Trophoblast cell (in vitro differentiated cells and primary cell): Measurements from ENCODE around the gene NUP153.

ENCODE experiments used
- DNase-seq, 2 donors: peaks; one replicate each; pipeline ENCODE4 v3.0.0-alpha.2; 2016
- H2AFZ ChIP-seq: 2 replicates; pipeline ENCODE4 v1.6.1; 2013; ENCODE audit warnings: low read length, moderate library complexity, mild to moderate bottlenecking; ENCODE audit not compliant: insufficient read depth, poor library complexity
- H2AK5ac ChIP-seq: 2 replicates; pipeline ENCODE4 v1.6.1; 2013; ENCODE audit warnings: mild to moderate bottlenecking, low read length
- H2BK120ac ChIP-seq: 2 replicates; pipeline ENCODE4 v1.6.1; 2013; ENCODE audit warnings: low read length, mild to moderate bottlenecking, moderate library complexity; ENCODE audit not compliant: insufficient read depth, poor library complexity
- H2BK12ac ChIP-seq: 2 replicates; pipeline ENCODE4 v1.6.1; 2013; ENCODE audit warnings: mild to moderate bottlenecking, low read length, moderate library complexity
- H2BK5ac ChIP-seq: 2 replicates; pipeline ENCODE4 v1.6.1; 2013; ENCODE audit warnings: low read length, low read depth, moderate library complexity, mild to moderate bottlenecking; ENCODE audit not compliant: poor library complexity
- H3K14ac ChIP-seq: 2 replicates; pipeline ENCODE4 v1.6.1; 2013; ENCODE audit warnings: mild to moderate bottlenecking, low read length
- H3K18ac ChIP-seq: 2 replicates; pipeline ENCODE4 v1.6.1; 2013; ENCODE audit warnings: mild to moderate bottlenecking, low read length
- H3K23ac ChIP-seq: 2 replicates; pipeline ENCODE4 v1.6.1; 2013; ENCODE audit warnings: low read length
- H3K27ac ChIP-seq: 2 replicates; pipeline ENCODE4 v1.5.1; 2013; ENCODE audit warnings: low read depth, mild to moderate bottlenecking, inconsistent platforms, low read length, moderate library complexity
- H3K27me3 ChIP-seq: 2 replicates; pipeline ENCODE4 v1.6.1; 2013; ENCODE audit warnings: inconsistent platforms, mild to moderate bottlenecking, low read length, moderate library complexity; ENCODE audit not compliant: insufficient read depth
- H3K36me3 ChIP-seq, 2 experiments: 1 replicate in 1 of 2; 2 replicates in 1 of 2; pipeline ENCODE4 v1.6.1; 2013; ENCODE audit warnings: low read length in 2 of 2, mild to moderate bottlenecking in 2 of 2, moderate library complexity in 1 of 2; ENCODE audit not compliant: insufficient read depth in 2 of 2, control insufficient read depth in 1 of 2
- H3K4ac ChIP-seq: 2 replicates; pipeline ENCODE4 v1.6.1; 2013; ENCODE audit warnings: low read depth, mild to moderate bottlenecking, low read length, moderate library complexity
- H3K4me1 ChIP-seq, 2 experiments: 1 replicate in 1 of 2; 2 replicates in 1 of 2; pipeline ENCODE4 v1.6.1; 2013; ENCODE audit warnings: low read length in 2 of 2, mild to moderate bottlenecking in 2 of 2, moderate library complexity in 1 of 2; ENCODE audit not compliant: insufficient read depth in 2 of 2, control insufficient read depth in 1 of 2
- H3K4me2 ChIP-seq: 2 replicates; pipeline ENCODE4 v1.6.1; 2013; ENCODE audit warnings: inconsistent platforms, mild to moderate bottlenecking, low read length, moderate library complexity
- H3K4me3 ChIP-seq: 2 replicates; pipeline ENCODE4 v1.5.1; 2013; ENCODE audit warnings: mild to moderate bottlenecking, low read depth, low read length, inconsistent platforms
- H3K79me1 ChIP-seq: one replicate; pipeline ENCODE4 v1.6.1; 2013; ENCODE audit warnings: low read length
- H3K79me2 ChIP-seq: 2 replicates; pipeline ENCODE4 v1.6.1; 2013; ENCODE audit warnings: low read length, mild to moderate bottlenecking; ENCODE audit not compliant: control insufficient read depth, insufficient read depth, poor library complexity
- H3K9ac ChIP-seq: 2 replicates; pipeline ENCODE4 v1.6.1; 2013; ENCODE audit warnings: mild to moderate bottlenecking, low read length
- H3K9me3 ChIP-seq: 2 replicates; pipeline ENCODE4 v1.6.1; 2013; ENCODE audit warnings: low read depth, mild to moderate bottlenecking, control low read depth, inconsistent platforms, low read length; ENCODE audit not compliant: insufficient read depth
- H4K12ac ChIP-seq: 2 replicates; pipeline ENCODE4 v1.6.1; 2013; ENCODE audit warnings: low read depth, mild to moderate bottlenecking, low read length, moderate library complexity
- H4K8ac ChIP-seq: 2 replicates; pipeline ENCODE4 v1.6.1; 2013; ENCODE audit warnings: low read depth, mild to moderate bottlenecking, low read length, moderate library complexity
- H4K91ac ChIP-seq: one replicate; pipeline ENCODE4 v1.6.1; 2013; ENCODE audit warnings: low read depth, mild to moderate bottlenecking, low read length, moderate library complexity
- WGBS: extraction: QIAGEN DNeasy Blood & Tissue Kit; methylation state at CpG from one replicate; pipeline ENCODE4 v1.1.7; 2013; ENCODE audit warnings: missing lambda C conversion rate; ENCODE audit not compliant: insufficient read length, insufficient coverage; ENCODE audit errors: extremely low coverage; 5-methylcytosine and 5-hydroxymethylcytosine counted together

NUP153 gene

GRCh38 chr6:17705778-17706579 lies 746 bp downstream of the NUP153 start:
- no CpG with 5 or more reads among the region's 58 CpGs for WGBS
- Histone ChIP-seq H3K4me2 (peak overlapping the region; percentile 77), H2BK12ac (no peak overlapping the region), H2AK5ac (peak overlapping the region; percentile 92), H3K18ac (peak overlapping the region; percentile 75), H4K8ac (peak overlapping the region; percentile 75), H3K9ac (peak overlapping the region; percentile 81), H4K91ac (peak overlapping the region; percentile 83), H3K14ac (peak overlapping the region; percentile 97), H3K4me1 (peaks cover 2 to 9% of the 10 kb centered on the region in 2 experiments), H3K4ac (peak overlapping the region; percentile 93), H4K12ac (peak overlapping the region; percentile 81), H3K27ac (peak overlapping the region; percentile 98), H3K23ac (no peak overlapping the region), H2BK120ac (peak overlapping the region; percentile 54), H3K4me3 (peak overlapping the region; percentile 98), H3K27me3 (no peaks in the 10 kb centered on the region), H3K79me1 (peaks cover 13% of the 10 kb centered on the region), H3K36me3 (no peaks in the 10 kb centered on the region), H2BK5ac (peak overlapping the region; percentile 70), H3K9me3 (no peaks in the 10 kb centered on the region), H2AFZ (peak overlapping the region; percentile 55), H3K79me2 (peaks cover 25% of the 10 kb centered on the region)
- DNase-seq, result peak; percentile 72 to 79

DNA sequence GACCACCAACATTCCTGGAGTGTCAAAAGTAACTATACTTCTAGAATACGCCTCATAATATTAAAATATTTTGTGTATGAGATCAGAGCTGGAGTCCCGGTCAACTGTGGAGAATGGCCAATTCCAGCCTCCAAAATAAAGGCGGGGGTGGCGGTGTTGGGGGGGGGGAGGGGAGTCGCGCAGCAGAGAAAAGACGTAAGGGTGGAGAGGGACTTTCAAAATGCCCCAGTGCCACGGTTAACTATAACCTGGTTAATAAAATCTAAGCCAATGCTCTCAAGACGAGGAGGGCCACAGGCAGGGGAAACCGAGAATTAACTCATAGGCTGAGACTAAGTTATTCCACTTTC lies 1.3 kb downstream of the NUP153 start:
- Histone ChIP-seq H3K27ac (peak overlapping the region; percentile 98), H3K4me3 (peak overlapping the region; percentile 98), H3K18ac (peak overlapping the region; percentile 75), H3K9ac (peak overlapping the region; percentile 81), H2AK5ac (no peak overlapping the region), H3K14ac (peak overlapping the region; percentile 48), H2AFZ (no peak overlapping the region), H3K4me2 (peak overlapping the region; percentile 77), H3K27me3 (no peaks in the 10 kb centered on the region), H3K9me3 (no peaks in the 10 kb centered on the region), H3K36me3 (no peaks in the 10 kb centered on the region), H2BK12ac (no peak overlapping the region), H3K79me1 (peaks cover 13% of the 10 kb centered on the region), H3K23ac (no peak overlapping the region), H4K12ac (peak overlapping the region; percentile 26), H3K4me1 (peaks cover 2 to 11% of the 10 kb centered on the region in 2 experiments), H3K4ac (peak overlapping the region; percentile 93), H4K91ac (peak overlapping the region; percentile 83), H2BK120ac (peak overlapping the region; percentile 54), H2BK5ac (peak overlapping the region; percentile 70), H3K79me2 (peaks cover 27% of the 10 kb centered on the region), H4K8ac (peak overlapping the region; percentile 75)
- DNase-seq, result peak in 1 of 2 donors; percentile 57
- no CpG with 5 or more reads among the region's 10 CpGs for WGBS

DNA sequence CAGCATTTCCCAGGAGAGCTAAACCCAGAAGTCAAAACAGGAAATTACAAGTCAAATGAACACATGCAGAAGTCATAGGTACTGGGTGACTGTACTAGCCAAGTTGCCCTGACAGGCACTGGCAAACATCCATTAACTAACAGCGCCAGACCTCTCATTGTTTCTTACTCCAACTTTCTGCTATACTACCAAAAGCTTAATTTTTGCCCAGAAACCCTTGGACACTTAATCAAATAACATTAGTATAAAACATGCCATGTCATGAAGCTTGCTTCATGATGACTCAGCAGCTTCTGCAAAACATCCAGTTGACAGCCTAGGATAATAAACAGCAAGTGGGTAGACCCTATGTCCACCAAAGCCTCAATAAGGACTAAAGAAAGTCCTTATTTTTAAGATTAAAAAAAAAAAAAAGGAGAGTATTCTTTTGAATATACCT lies 3.5 kb downstream of the NUP153 start:
- H2BK120ac ChIP-seq, result no peak overlapping the region
- H4K12ac ChIP-seq, result no peak overlapping the region
- H3K18ac ChIP-seq, result no peak overlapping the region
- H4K8ac ChIP-seq, result no peak overlapping the region
- H2BK5ac ChIP-seq, result no peak overlapping the region
- H3K79me1 ChIP-seq, result peaks cover 13% of the 10 kb centered on the region
- H3K36me3 ChIP-seq, result peaks cover 0 to 2% of the 10 kb centered on the region in 2 experiments
- DNase-seq, result peak in 1 of 2 donors; percentile 57
- peaks cover 2 to 11% of the 10 kb centered on the region in 2 experiments for H3K4me1 ChIP-seq
- no peak overlapping the region for H2BK12ac ChIP-seq
- peaks cover 33% of the 10 kb centered on the region for H3K79me2 ChIP-seq
- H3K9me3 ChIP-seq, result no peaks in the 10 kb centered on the region
- H3K9ac ChIP-seq, result no peak overlapping the region
- no peak overlapping the region for H4K91ac ChIP-seq
- peak overlapping the region; percentile 47 for H3K4ac ChIP-seq
- WGBS, result no CpG with 5 or more reads among the region's 1 CpG
- H3K4me2 ChIP-seq, result peak overlapping the region; percentile 37
- H2AFZ ChIP-seq, result no peak overlapping the region
- H3K4me3 ChIP-seq, result no peak overlapping the region
- H3K27ac ChIP-seq, result peak overlapping the region; percentile 77
- no peak overlapping the region for H2AK5ac ChIP-seq
- no peaks in the 10 kb centered on the region for H3K27me3 ChIP-seq
- H3K14ac ChIP-seq, result no peak overlapping the region
- H3K23ac ChIP-seq, result no peak overlapping the region

GRCh38 chr6:17700421-17701416 lies 6.0 kb downstream of the NUP153 start:
- Histone ChIP-seq H3K27me3 (no peaks in the 10 kb centered on the region), H4K8ac (no peak overlapping the region), H3K27ac (no peak overlapping the region), H2AFZ (no peak overlapping the region), H4K12ac (no peak overlapping the region), H2BK5ac (peak overlapping the region; percentile 21), H3K14ac (no peak overlapping the region), H3K4me2 (no peak overlapping the region), H3K79me2 (peaks cover 31% of the 10 kb centered on the region), H3K36me3 (peaks cover 0 to 4% of the 10 kb centered on the region in 2 experiments), H2BK120ac (no peak overlapping the region), H3K4ac (peak overlapping the region; percentile 97), H3K23ac (no peak overlapping the region), H3K4me3 (no peak overlapping the region), H3K9me3 (no peaks in the 10 kb centered on the region), H3K9ac (no peak overlapping the region), H4K91ac (no peak overlapping the region), H2BK12ac (no peak overlapping the region), H3K79me1 (peaks cover 4% of the 10 kb centered on the region), H3K4me1 (peaks cover 2 to 11% of the 10 kb centered on the region in 2 experiments), H2AK5ac (no peak overlapping the region), H3K18ac (no peak overlapping the region)
- WGBS, result no CpG with 5 or more reads among the region's 14 CpGs
- DNase-seq, result no peak
